Left cardiac atrium (tissue), 4 donors: ENCODE measurements around the gene DDX54. TPM values are rescaled to one million over a fixed set of nuclear protein-coding genes. Genes with fewer than 3 reads are reported as not detected.

Experiments used
- ATAC-seq, 2 donors: fragments of 200-7000 bp; cut with Tn5 transposase; one replicate each; pipeline ENCODE4 v1.9.1; 2020; ENCODE audit warnings: mild to moderate bottlenecking in 2 of 2, moderate library complexity in 2 of 2
- DNase-seq: peaks from one replicate; pipeline ENCODE4 v3.0.0-alpha.2; 2020
- intact Hi-C, 2 donors: fragments of 100-400 bp; cut with DNase I; formaldehyde crosslinking; loops; one replicate each; pipeline versions ENCODE4 v1.14.1 to v1.15.1; 2022 to 2023
- microRNA-seq, 2 donors: library from miRNA; unstranded; fragments of <30 nt; microRNA quantifications; one replicate each; pipeline ENCODE4 v1.2.0, GENCODE V29; 2020
- total RNA-seq, 2 donors: library from RNA; stranded (reverse); fragmentation: NEBNext Ultra II Directional; extraction: Animal tissue kit (Norgen Biotek cat#: 25700); gene quantifications; one replicate each; pipeline ENCODE4 v1.2.1, GENCODE V29; 2021
- donor health status: DM: no; HTN: yes; CAD: no.
- donor health status: DM: no; HTN: yes; CAD: no; lungs with severe emphysema.
- donor health status: DM: yes; HTN: yes; CAD: no.
- donor health status: Dilated cardiomyopathy.

Gene DDX54
- total RNA-seq, 2 donors from 2014 or later, result 32.4 to 39.4 TPM

GRCh38 chr12:113115455-113116126 is 69.7 kb downstream of the DDX54 start:
- no peak for ATAC-seq
- intact Hi-C loops, result no loop called here
- no peak for DNase-seq

GRCh38 chr12:113114447-113115178 is 70.7 kb downstream of the DDX54 start:
- ATAC-seq (no peak), DNase-seq (no peak)
- intact Hi-C loops, result no loop called here

- intact Hi-C loops, result no loop called here
- no peak for ATAC-seq
- no peak for DNase-seq
Observed at GRCh38 chr12:113113397-113113796, 71.9 kb downstream of the DDX54 start.

- intact Hi-C loops, result no loop called here
- DNase-seq (no peak), ATAC-seq (no peak)
Observed at GRCh38 chr12:113112043-113112899, 73.0 kb downstream of the DDX54 start.

GRCh38 chr12:113111247-113111646 is 74.0 kb downstream of the DDX54 start:
- intact Hi-C loops, result no loop called here
- ATAC-seq (no peak), DNase-seq (no peak)

- no peak for DNase-seq
- ATAC-seq, result no peak
- intact Hi-C loops, result no loop called here
Observed at GRCh38 chr12:113109872-113110599, 75.2 kb downstream of the DDX54 start.

GRCh38 chr12:113109360-113109759 is 75.9 kb downstream of the DDX54 start:
- intact Hi-C loops, result no loop called here
- DNase-seq, result no peak
- ATAC-seq, result no peak

- ATAC-seq, result no peak
Observed at GRCh38 chr12:113108308-113108707, 77.0 kb downstream of the DDX54 start.

More at GRCh38 chr12:113108308-113108707, 77.0 kb downstream of the DDX54 start:
- no peak for DNase-seq
- intact Hi-C loops, result no loop called here

Small RNAs within 50 kb of the gene (microRNA-seq; reads per million reads assigned to microRNA genes)
- 0 reads per million in 2 donors for gene MIR7106

Other genes with a start within 250 kb of the DDX54 start
- 10 to 100 TPM in 1 of 2 donors, 1 to 10 TPM in 1; 8.1 to 19.4 TPM for gene OAS3, start 247.0 kb downstream of the DDX54 start, total RNA-seq
- 10 to 100 TPM in 1 of 2 donors, 1 to 10 TPM in 1; 6.5 to 18.4 TPM for gene OAS2, start 207.0 kb downstream of the DDX54 start, total RNA-seq
- 1 to 10 TPM; 6.3 to 9.8 TPM for gene DTX1, start 128.7 kb downstream of the DDX54 start, total RNA-seq
- not detected for gene RASAL1, start 49.7 kb downstream of the DDX54 start, total RNA-seq
- gene CFAP73, start 35.8 kb downstream of the DDX54 start, total RNA-seq, result not detected
- 10 to 100 TPM; 10.8 to 13.0 TPM for gene RITA1, start 243 bp upstream of the DDX54 start, total RNA-seq
- 10 to 100 TPM; 66.1 to 80.6 TPM for gene TPCN1, start 36.0 kb upstream of the DDX54 start, total RNA-seq
- 10 to 100 TPM; 14.0 to 15.2 TPM for gene SLC8B1, start 149.6 kb upstream of the DDX54 start, total RNA-seq
- 10 to 100 TPM; 47.5 to 48.7 TPM for gene PLBD2, start 173.1 kb upstream of the DDX54 start, total RNA-seq
- under 1 TPM; 0.24 to 0.31 TPM for gene SDS, start 218.4 kb upstream of the DDX54 start, total RNA-seq
- gene SDSL, start 236.9 kb upstream of the DDX54 start, total RNA-seq, result 1 to 10 TPM; 4.2 to 7.0 TPM